Dedifferentiated amniotic fluid mesenchymal stem cell (primary cell): Measurements from ENCODE around the gene ZNF512.
"Not testable (repeated sequence)": the region's sequence is repeated elsewhere in the genome, so short reads cannot be mapped to it uniquely, and the experiment has no call there.

Source experiments
- DNase-seq: peaks from one replicate; pipeline ENCODE4 v3.0.0-alpha.2; 2016; ENCODE audit errors: extremely low spot score

The ZNF512 gene

GRCh38 chr2:27582695-27583389 lies at the start of gene ZNF512:
Gene ZNF512, plus strand, starts transcription at chr2:27583042. Its CDS starts 71 bp downstream, at chr2:27583113.
- DNase-seq: peak; percentile 95

GRCh38 chr2:27537287-27537686 lies 45.6 kb upstream of the ZNF512 start:
- DNase-seq: no peak

GRCh38 chr2:27538839-27539450 lies 43.9 kb upstream of the ZNF512 start:
- DNase-seq: not testable (repeated sequence)

GRCh38 chr2:27539649-27540048 lies 43.2 kb upstream of the ZNF512 start:
- DNase-seq: not testable (repeated sequence)

- no peak for DNase-seq
Observed at GRCh38 chr2:27544143-27544821, 38.6 kb upstream of the ZNF512 start.

- no peak for DNase-seq
Observed at GRCh38 chr2:27545348-27546141, 37.3 kb upstream of the ZNF512 start.

GRCh38 chr2:27549303-27549702 lies 33.5 kb upstream of the ZNF512 start:
- DNase-seq: no peak

GRCh38 chr2:27551514-27551913 lies 31.3 kb upstream of the ZNF512 start:
- no peak for DNase-seq

- DNase-seq: no peak
Observed at GRCh38 chr2:27552941-27553340, 29.9 kb upstream of the ZNF512 start.

GRCh38 chr2:27554451-27554850 lies 28.4 kb upstream of the ZNF512 start:
- DNase-seq: not testable (repeated sequence)

GRCh38 chr2:27559228-27559627 lies 23.6 kb upstream of the ZNF512 start:
- no peak for DNase-seq

- no peak for DNase-seq
Observed at GRCh38 chr2:27561060-27561459, 21.8 kb upstream of the ZNF512 start.

GRCh38 chr2:27566628-27567027 lies 16.2 kb upstream of the ZNF512 start:
- no peak for DNase-seq

GRCh38 chr2:27569398-27569797 lies 13.4 kb upstream of the ZNF512 start:
- no peak for DNase-seq

- no peak for DNase-seq
Observed at GRCh38 chr2:27571197-27571596, 11.6 kb upstream of the ZNF512 start.

- no peak for DNase-seq
Observed at GRCh38 chr2:27571681-27572080, 11.2 kb upstream of the ZNF512 start.

- DNase-seq: no peak
Observed at GRCh38 chr2:27572439-27572838, 10.4 kb upstream of the ZNF512 start.

- DNase-seq: no peak
Observed at GRCh38 chr2:27572998-27573429, 9.8 kb upstream of the ZNF512 start.

- no peak for DNase-seq
Observed at GRCh38 chr2:27573452-27573851, 9.4 kb upstream of the ZNF512 start.

GRCh38 chr2:27581417-27582128 lies 1.3 kb upstream of the ZNF512 start:
- DNase-seq: no peak

- no peak for DNase-seq
Observed at GRCh38 chr2:27582129-27582694, 630 bp upstream of the ZNF512 start.
